Neural crest cell (in vitro differentiated cells): ENCODE measurements around the gene LENG9. TPM values are rescaled to one million over a fixed set of nuclear protein-coding genes. Genes with fewer than 3 reads are reported as not detected.
A peak's percentile ranks its signal among the peaks of the same experiment; 100 is the strongest.

Experiments used
- DNase-seq: peaks from one replicate; pipeline ENCODE4 v3.0.0; 2021; ENCODE audit warnings: low read depth, mixed read lengths, low spot score
- H3K27ac Mint-ChIP-seq: one replicate; pipeline ENCODE4 v1.8.0; 2021; ENCODE audit warnings: mild to moderate bottlenecking, mixed read lengths; ENCODE audit not compliant: unreplicated experiment
- H3K27me3 Mint-ChIP-seq: 2 replicates; pipeline ENCODE4 v1.8.0; 2021; ENCODE audit warnings: low read depth, mild to moderate bottlenecking, mixed read lengths
- H3K36me3 Mint-ChIP-seq: 2 replicates; pipeline ENCODE4 v1.8.0; 2021; ENCODE audit warnings: low read depth, mild to moderate bottlenecking, mixed read lengths
- H3K4me1 Mint-ChIP-seq: 2 replicates; pipeline ENCODE4 v1.8.0; 2021; ENCODE audit warnings: mixed read lengths
- H3K4me3 Mint-ChIP-seq: one replicate; pipeline ENCODE4 v1.8.0; 2021; ENCODE audit warnings: mild to moderate bottlenecking, mixed read lengths
- H3K9me3 Mint-ChIP-seq: 2 replicates; pipeline ENCODE4 v1.8.0; 2021; ENCODE audit warnings: mixed read lengths
- CTCF ChIP-seq: fragments of 200-600 bp; sonication (generic); conservative IDR thresholded peaks from 2 replicates; pipeline ENCODE4 v1.5.0; 2021; ENCODE audit warnings: antibody characterized with exemption, mild to moderate bottlenecking
- total RNA-seq: library from RNA; stranded (reverse); gene quantifications from 2 replicates; pipeline ENCODE4 v1.2.1, GENCODE V29; 2021

The LENG9 gene
- total RNA-seq, 1 donor from 2014 or later: 2.5 TPM

GRCh38 chr19:54418030-54418929, 45.3 kb downstream of the LENG9 start:
- Mint-ChIP-seq H3K27me3 (no peaks in the 10 kb centered on the region), H3K4me1 (peaks cover 53% of the 10 kb centered on the region), H3K27ac (peak overlapping the region; percentile 95), H3K4me3 (peak overlapping the region; percentile 87), H3K36me3 (peaks cover 22% of the 10 kb centered on the region), H3K9me3 (peaks cover 7% of the 10 kb centered on the region)
- TF ChIP-seq CTCF: no peak
- no peak for DNase-seq

GRCh38 chr19:54416695-54417491, 46.7 kb downstream of the LENG9 start:
- peaks cover 22% of the 10 kb centered on the region for H3K36me3 Mint-ChIP-seq
- H3K4me3 Mint-ChIP-seq: peak overlapping the region; percentile 94
- no peak for DNase-seq
- no peak for TF ChIP-seq CTCF
- H3K9me3 Mint-ChIP-seq: peaks cover 12% of the 10 kb centered on the region
- H3K27me3 Mint-ChIP-seq: no peaks in the 10 kb centered on the region
- H3K27ac Mint-ChIP-seq: peak overlapping the region; percentile 13
- H3K4me1 Mint-ChIP-seq: peaks cover 49% of the 10 kb centered on the region

GRCh38 chr19:54415901-54416673, 47.5 kb downstream of the LENG9 start:
- Mint-ChIP-seq H3K27me3 (no peaks in the 10 kb centered on the region), H3K36me3 (peaks cover 15% of the 10 kb centered on the region), H3K4me1 (peaks cover 43% of the 10 kb centered on the region), H3K4me3 (peak overlapping the region; percentile 94), H3K9me3 (peaks cover 12% of the 10 kb centered on the region), H3K27ac (peak overlapping the region; percentile 74)
- no peak for DNase-seq
- no peak for TF ChIP-seq CTCF

- DNase-seq: peak; percentile 77
- Mint-ChIP-seq H3K4me1 (peaks cover 46% of the 10 kb centered on the region), H3K4me3 (peak within 1 kb of the TSS; percentile 94), H3K9me3 (peaks cover 12% of the 10 kb centered on the region), H3K36me3 (peaks cover 15% of the 10 kb centered on the region), H3K27ac (peak within 1 kb of the TSS; percentile 74), H3K27me3 (no peaks in the 10 kb centered on the region)
- TF ChIP-seq CTCF: peak; percentile 71
Measured at GRCh38 chr19:54415208-54415900, 48.2 kb downstream of the LENG9 start, which contains the start of gene TTYH1. Gene TTYH1, plus strand, starts transcription at chr19:54415464. Its CDS starts 89 bp downstream, at chr19:54415553.

GRCh38 chr19:54414156-54414555, 49.4 kb downstream of the LENG9 start:
- H3K4me3 Mint-ChIP-seq: peak overlapping the region; percentile 89

More at GRCh38 chr19:54414156-54414555, 49.4 kb downstream of the LENG9 start:
- no peaks in the 10 kb centered on the region for H3K27me3 Mint-ChIP-seq
- no peak overlapping the region for H3K27ac Mint-ChIP-seq
- TF ChIP-seq CTCF: no peak
- no peak for DNase-seq
- peaks cover 12% of the 10 kb centered on the region for H3K36me3 Mint-ChIP-seq
- H3K4me1 Mint-ChIP-seq: peaks cover 35% of the 10 kb centered on the region
- peaks cover 12% of the 10 kb centered on the region for H3K9me3 Mint-ChIP-seq
